K562 (cell line): ENCODE results near the gene GALNT7. TPM values are rescaled to one million over a fixed set of nuclear protein-coding genes. Genes with fewer than 3 reads are reported as not detected.
A peak's percentile ranks its signal among the peaks of the same experiment; 100 is the strongest.

Source experiments
- BCL6 ChIP-seq: fragments of 250-450 bp; sonication (Bioruptor Pico); IDR thresholded peaks from 2 replicates; pipeline ENCODE4 v1.4.0; 2020
- CUX1 ChIP-seq: fragments of 200-800 bp; sonication (Bioruptor generic); IDR thresholded peaks from 2 replicates; pipeline ENCODE4 v1.6.1; 2016; ENCODE audit warnings: missing genetic modification characterization, missing compliant biosample characterization
- ETV6 ChIP-seq, 3 experiments: fragments of 150-350 bp in 1 of 3; sonication (generic) in 1 of 3; formaldehyde crosslinking in 1 of 3; IDR thresholded peaks; 2 replicates each; pipeline versions ENCODE4 v1.6.1 to v1.8.0; 2014 to 2022; ENCODE audit warnings: borderline replicate concordance in 2 of 3, low read depth in 2 of 3, antibody characterized with exemption in 1 of 3, low read length in 1 of 3, mild to moderate bottlenecking in 1 of 3, missing genetic modification reagents in 1 of 3
- FIP1L1 ChIP-seq: fragments of 200-400 bp; formaldehyde crosslinking; IDR thresholded peaks from 2 replicates; pipeline ENCODE4 v1.6.1; 2018; ENCODE audit warnings: mild to moderate bottlenecking, low read depth, low read length; ENCODE audit not compliant: poor library complexity, severe bottlenecking
- MAFK ChIP-seq: IDR thresholded peaks from 2 replicates; pipeline ENCODE4 v1.6.1; 2011; ENCODE audit warnings: low read length, improper control_type of control experiment
- MTA2 ChIP-seq: fragments of 450-650 bp; IDR thresholded peaks from 2 replicates; pipeline ENCODE4 v1.6.1; 2016; ENCODE audit warnings: low read depth
- PML ChIP-seq: IDR thresholded peaks from 2 replicates; pipeline ENCODE4 v1.6.1; 2012; ENCODE audit warnings: low read length, inconsistent platforms
- RCOR1 ChIP-seq, 2 experiments: IDR thresholded peaks; 2 replicates each; pipeline ENCODE4 v1.6.1; 2012; ENCODE audit warnings: low read depth in 2 of 2, low read length in 2 of 2, borderline replicate concordance in 1 of 2, improper control_type of control experiment in 1 of 2
- SIN3B ChIP-seq: fragments of 450-650 bp; IDR thresholded peaks from 2 replicates; pipeline ENCODE4 v1.6.1; 2017; ENCODE audit warnings: low read depth, mild to moderate bottlenecking, moderate library complexity
- SIX5 ChIP-seq, 2 experiments: IDR thresholded peaks; 2 replicates each; pipeline ENCODE4 v1.6.1; 2011; ENCODE audit warnings: low read length in 2 of 2, borderline replicate concordance in 1 of 2, low read depth in 1 of 2, mild to moderate bottlenecking in 1 of 2, moderate library complexity in 1 of 2; ENCODE audit not compliant: insufficient read depth in 1 of 2
- THAP12 ChIP-seq: fragments of 250-450 bp; sonication (Bioruptor Pico); IDR thresholded peaks from 2 replicates; pipeline ENCODE4 v1.9.0; 2021; ENCODE audit warnings: mild to moderate bottlenecking, inconsistent platforms
- THRA ChIP-seq: fragments of 450-650 bp; IDR thresholded peaks from 2 replicates; pipeline ENCODE4 v1.6.1; 2017; ENCODE audit warnings: mild to moderate bottlenecking, moderate library complexity
- TRIM28 ChIP-seq: fragments of 450-650 bp; IDR thresholded peaks from 2 replicates; pipeline ENCODE4 v1.6.1; 2017
- ZBTB7A ChIP-seq: IDR thresholded peaks from 2 replicates; pipeline ENCODE4 v1.6.1; 2011; ENCODE audit warnings: low read depth, mild to moderate bottlenecking, low read length, moderate library complexity, borderline replicate concordance; ENCODE audit not compliant: control insufficient read depth
- ZNF76 ChIP-seq: fragments of 250-450 bp; sonication (Bioruptor Pico); IDR thresholded peaks from 2 replicates; pipeline ENCODE4 v1.4.0; 2020; ENCODE audit warnings: mild to moderate bottlenecking, moderate library complexity, borderline replicate concordance
- polyA plus RNA-seq, 8 experiments: library from polyadenylated mRNA; depleted of rRNA in 4 of 8; stranded (reverse) in 5 of 8; unstranded in 3 of 8; fragments of >200 nt; fragmentation: Nextera tagmentation in 2 of 8; fragmentation: Illumina TruSeq in 1 of 8; extraction: Ambion mirVana in 2 of 8; extraction: Trizol in 1 of 8; gene quantifications; 2 replicates each; pipeline versions ENCODE4 v1.2.1 to v1.2.3, GENCODE V29; 2011 to 2014; ENCODE audit warnings: inconsistent platforms in 1 of 8, missing spikeins in 1 of 8
- total RNA-seq, 7 experiments: library from RNA; depleted of rRNA in 6 of 7; stranded (reverse); fragments of >200 nt in 6 of 7; fragmentation: Illumina TruSeq in 2 of 7; extraction: Trizol in 2 of 7; gene quantifications; 2 replicates each; pipeline versions ENCODE4 v1.2.1 to v1.2.3, GENCODE V29; 2011 to 2021; ENCODE audit warnings: low replicate concordance in 1 of 7

Gene GALNT7
- total and polyA plus RNA-seq, 9 of the 15 experiments (the other 6 are each of a cell fraction or from before 2014, with no cell fraction given) = 16.7 to 38.7 (median 31.1) TPM

- TF ChIP-seq SIX5 (IDR thresholded peaks at IDR 0.05; ENCODE audit: borderline replicate concordance in 1 of 2, insufficient read depth in 1 of 2, low read depth in 1 of 2, low read length in 2 of 2) (no peak), RCOR1 (IDR thresholded peaks at IDR 0.05; ENCODE audit: borderline replicate concordance in 1 of 2, low read depth in 2 of 2, low read length in 2 of 2) (no peak), ZBTB7A (peak; percentile 46; the same call in 1 of the 2 replicates), TRIM28 (no peak), THRA (no peak), ZNF76 (CRISPR knock-in tag) (no peak), MAFK (no peak), CUX1 (CRISPR knock-in tag) (no peak), BCL6 (no peak), FIP1L1 (no peak), THAP12 (CRISPR knock-in tag) (no peak), PML (no peak), MTA2 (no peak), ETV6 (IDR thresholded peaks at IDR 0.05; ENCODE audit: borderline replicate concordance in 1 of 2, low read depth in 2 of 2, low read length in 1 of 2) (no peak), ETV6 (CRISPR knock-in tag; IDR thresholded peaks at IDR 0.05; ENCODE audit: borderline replicate concordance) (no peak), SIN3B (no peak)
Measured at GRCh38 chr4:173169428-173170181, 994 bp downstream of the GALNT7 start (continued).
